ENCODE data around the gene PARD3B. TPM values are rescaled to one million over a fixed set of nuclear protein-coding genes. Genes with fewer than 3 reads are reported as not detected.
A peak's percentile ranks its signal among the peaks of the same experiment; 100 is the strongest.

Gene PARD3B
- total RNA-seq, 4 donors from 2014 or later: 32.6 to 65.7 (median 38.6) TPM

DNA sequence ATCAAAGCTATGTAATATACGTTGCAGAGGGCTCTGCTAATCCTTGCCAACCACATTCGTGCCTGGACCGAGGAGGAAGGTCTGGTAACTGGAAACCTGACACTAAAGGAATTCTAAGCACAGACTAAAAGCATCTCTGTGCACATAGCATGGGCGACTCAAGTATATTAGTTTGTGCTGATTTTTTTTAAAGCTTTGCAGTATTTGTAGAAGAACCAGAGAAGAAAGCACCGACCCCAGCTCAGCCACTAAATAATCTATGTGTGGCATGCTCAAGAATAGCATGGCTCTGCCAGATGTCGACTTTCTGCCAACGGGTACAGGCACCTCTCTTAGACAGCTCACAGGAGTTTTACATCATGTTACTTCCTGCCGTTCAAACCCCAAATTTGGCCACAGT, 1063.8 kb downstream of the PARD3B start:
- Histone ChIP-seq H3K27ac (no peak overlapping the region), H3K9me3 (no peaks in the 10 kb centered on the region), H3K4me3 (no peak overlapping the region), H3K27me3 (no peaks in the 10 kb centered on the region), H3K36me3 (no peaks in the 10 kb centered on the region), H3K4me1 (peaks cover 0 to 6% (median 1%) of the 10 kb centered on the region in 4 donors)
- intact Hi-C loops (cut with DNase I; ENCODE audit: low total_unique reads): no loop called here
- in situ Hi-C loops (cut with MboI; ENCODE audit: low pct_ligation_motif_present in 1 of 4, low pct_unique_long_range_greater_than_20kb in 1 of 4, low sequenced_read_pairs in 3 of 4): no loop called here
- DNase-seq: no peak
- TF ChIP-seq, protein P1, sequence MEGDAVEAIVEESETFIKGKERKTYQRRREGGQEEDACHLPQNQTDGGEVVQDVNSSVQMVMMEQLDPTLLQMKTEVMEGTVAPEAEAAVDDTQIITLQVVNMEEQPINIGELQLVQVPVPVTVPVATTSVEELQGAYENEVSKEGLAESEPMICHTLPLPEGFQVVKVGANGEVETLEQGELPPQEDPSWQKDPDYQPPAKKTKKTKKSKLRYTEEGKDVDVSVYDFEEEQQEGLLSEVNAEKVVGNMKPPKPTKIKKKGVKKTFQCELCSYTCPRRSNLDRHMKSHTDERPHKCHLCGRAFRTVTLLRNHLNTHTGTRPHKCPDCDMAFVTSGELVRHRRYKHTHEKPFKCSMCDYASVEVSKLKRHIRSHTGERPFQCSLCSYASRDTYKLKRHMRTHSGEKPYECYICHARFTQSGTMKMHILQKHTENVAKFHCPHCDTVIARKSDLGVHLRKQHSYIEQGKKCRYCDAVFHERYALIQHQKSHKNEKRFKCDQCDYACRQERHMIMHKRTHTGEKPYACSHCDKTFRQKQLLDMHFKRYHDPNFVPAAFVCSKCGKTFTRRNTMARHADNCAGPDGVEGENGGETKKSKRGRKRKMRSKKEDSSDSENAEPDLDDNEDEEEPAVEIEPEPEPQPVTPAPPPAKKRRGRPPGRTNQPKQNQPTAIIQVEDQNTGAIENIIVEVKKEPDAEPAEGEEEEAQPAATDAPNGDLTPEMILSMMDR (IDR thresholded peaks at IDR 0.05): no peak
- TF ChIP-seq POLR2AphosphoS5 (IDR thresholded peaks at IDR 0.05): no peak
- no peak for TF ChIP-seq POLR2A (IDR thresholded peaks at IDR 0.05)
- no peak for TF ChIP-seq EP300 (IDR thresholded peaks at IDR 0.05; ENCODE audit: low read depth)
- WGBS, 2 donors (ENCODE audit: low coverage in 1 of 2): 56 to 76% methylated on average over 5 to 8 of the region's 8 CpGs

DNA sequence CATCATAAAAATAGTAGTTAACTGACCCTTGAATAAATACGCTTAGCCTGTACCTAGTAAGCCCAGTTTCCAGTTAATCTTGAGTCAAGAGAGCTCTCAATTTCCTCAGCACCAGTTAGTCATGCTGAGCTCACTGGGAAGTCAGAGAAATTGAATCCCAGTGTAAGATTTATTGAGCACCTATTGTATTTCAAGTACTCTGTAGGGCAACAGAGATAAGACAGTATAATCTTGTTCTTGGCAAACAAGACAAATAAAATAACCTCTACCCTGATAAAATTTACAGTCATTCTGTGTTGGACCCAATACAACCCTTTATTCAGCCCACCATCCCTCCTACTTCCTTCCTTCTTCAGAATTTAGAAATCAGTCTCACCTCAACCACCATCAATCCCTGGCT, 1065.2 kb downstream of the PARD3B start:
- 88% methylated on average over 1 of the region's 1 CpG; no CpG with 5 or more reads in 1 of the 2 donors for WGBS, 2 donors (ENCODE audit: low coverage in 1 of 2)
- TF ChIP-seq, protein P1 (IDR thresholded peaks at IDR 0.05): no peak
- TF ChIP-seq POLR2AphosphoS5 (IDR thresholded peaks at IDR 0.05): no peak
- no peak for TF ChIP-seq EP300 (IDR thresholded peaks at IDR 0.05; ENCODE audit: low read depth)
- no peak for TF ChIP-seq POLR2A (IDR thresholded peaks at IDR 0.05)
- DNase-seq: no peak
- intact Hi-C loops (cut with DNase I; ENCODE audit: low total_unique reads) (no loop called here), in situ Hi-C loops (cut with MboI; ENCODE audit: low pct_ligation_motif_present in 1 of 4, low pct_unique_long_range_greater_than_20kb in 1 of 4, low sequenced_read_pairs in 3 of 4) (no loop called here)
- Histone ChIP-seq H3K27me3 (no peaks in the 10 kb centered on the region), H3K9me3 (no peaks in the 10 kb centered on the region), H3K4me3 (no peak overlapping the region), H3K27ac (no peak overlapping the region), H3K36me3 (no peaks in the 10 kb centered on the region), H3K4me1 (peaks cover 0 to 7% (median 1%) of the 10 kb centered on the region in 4 donors)

DNA sequence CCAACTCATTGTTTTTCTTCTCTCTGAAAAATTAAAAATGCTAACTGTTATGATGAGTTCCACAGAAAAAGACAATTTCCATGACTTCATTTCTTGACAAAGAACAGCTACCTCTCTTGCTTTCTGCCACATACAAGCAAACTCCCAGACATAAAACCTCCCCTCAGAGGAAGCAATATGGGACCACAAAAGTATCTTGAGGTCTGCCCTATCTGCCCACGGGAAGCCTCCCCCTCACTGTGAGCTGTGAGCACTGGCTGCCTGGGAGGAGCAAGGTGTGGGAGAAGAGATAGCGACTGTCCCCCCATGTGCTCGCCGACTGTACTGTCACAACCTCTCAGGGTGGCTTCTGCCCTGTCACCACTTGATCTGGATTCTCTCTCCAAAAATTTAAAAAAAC, 1067.4 kb downstream of the PARD3B start:
- DNase-seq: no peak
- WGBS, 2 donors (ENCODE audit: low coverage in 1 of 2): 61 to 71% methylated on average over 4 of the region's 4 CpGs
- TF ChIP-seq POLR2AphosphoS5 (IDR thresholded peaks at IDR 0.05) (no peak), POLR2A (IDR thresholded peaks at IDR 0.05) (no peak), EP300 (IDR thresholded peaks at IDR 0.05; ENCODE audit: low read depth) (no peak)
- TF ChIP-seq, protein P1 (IDR thresholded peaks at IDR 0.05): no peak
- peak overlapping the region in 2 of 4 donors; percentile 2 to 53 for H3K27ac ChIP-seq
- H3K36me3 ChIP-seq: no peaks in the 10 kb centered on the region
- in situ Hi-C loops (cut with MboI; ENCODE audit: low pct_ligation_motif_present in 1 of 4, low pct_unique_long_range_greater_than_20kb in 1 of 4, low sequenced_read_pairs in 3 of 4) (no loop called here), intact Hi-C loops (cut with DNase I; ENCODE audit: low total_unique reads) (no loop called here)
- H3K27me3 ChIP-seq: no peaks in the 10 kb centered on the region
- no peaks in the 10 kb centered on the region for H3K9me3 ChIP-seq
- H3K4me1 ChIP-seq: peaks cover 0 to 7% (median 3%) of the 10 kb centered on the region in 4 donors
- H3K4me3 ChIP-seq: no peak overlapping the region

GRCh38 chr2:205613970-205614559, 1068.8 kb downstream of the PARD3B start:
- in situ Hi-C loops (cut with MboI; ENCODE audit: low pct_ligation_motif_present in 1 of 4, low pct_unique_long_range_greater_than_20kb in 1 of 4, low sequenced_read_pairs in 3 of 4) (no loop called here), intact Hi-C loops (cut with DNase I; ENCODE audit: low total_unique reads) (no loop called here)
- Histone ChIP-seq H3K4me1 (peaks cover 0 to 7% (median 4%) of the 10 kb centered on the region in 4 donors), H3K9me3 (no peaks in the 10 kb centered on the region), H3K36me3 (no peaks in the 10 kb centered on the region), H3K4me3 (no peak overlapping the region), H3K27ac (no peak overlapping the region), H3K27me3 (no peaks in the 10 kb centered on the region)
- DNase-seq: peak; percentile 11
- TF ChIP-seq EP300 (IDR thresholded peaks at IDR 0.05; ENCODE audit: low read depth): no peak
- no peak for TF ChIP-seq POLR2AphosphoS5 (IDR thresholded peaks at IDR 0.05)
- TF ChIP-seq POLR2A (IDR thresholded peaks at IDR 0.05): no peak
- TF ChIP-seq, protein P1 (IDR thresholded peaks at IDR 0.05): no peak
- 13 to 41% methylated on average over 1 to 3 of the region's 3 CpGs for WGBS, 2 donors (ENCODE audit: low coverage in 1 of 2)

All from transverse colon (tissue), 4 donors.